ENCODE measurements around the gene ZBTB46.

DNA sequence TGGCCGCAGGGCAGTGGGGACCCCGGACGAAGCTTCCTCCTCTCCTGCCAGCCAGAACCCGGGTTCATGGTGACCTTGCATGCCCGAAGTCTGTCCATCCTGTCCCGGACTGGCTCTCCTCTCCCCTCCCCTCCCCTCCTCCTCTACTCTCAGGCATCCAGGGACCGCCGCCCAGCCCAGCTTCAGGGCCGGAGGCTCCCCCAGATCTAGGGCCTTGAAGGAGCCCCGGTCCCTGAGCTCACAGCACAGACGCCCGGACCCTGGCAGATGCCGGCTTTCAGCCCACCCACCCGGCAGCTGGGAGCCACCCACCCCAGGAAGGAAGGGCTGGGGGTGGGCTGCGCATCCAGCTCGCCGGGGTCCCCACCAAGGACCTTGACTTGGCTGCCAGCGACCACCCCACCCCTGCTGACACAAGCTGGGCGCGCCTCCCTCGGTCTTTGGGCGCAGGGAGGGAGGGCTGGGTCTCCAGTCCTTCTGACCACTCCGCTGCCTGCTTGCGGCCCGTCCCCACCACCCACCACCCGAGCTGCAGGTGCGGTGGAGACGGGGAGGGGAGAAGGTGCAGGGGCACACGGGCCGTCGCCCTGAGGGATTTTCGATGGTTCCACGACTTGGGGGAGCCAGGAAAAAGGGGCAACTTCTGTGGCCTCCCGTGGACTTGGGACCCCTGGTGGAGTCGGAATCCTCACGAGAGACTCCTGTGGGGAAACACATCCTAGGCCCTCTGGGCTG, 24.5 kb upstream of the ZBTB46 start:
- TF ChIP-seq, protein P1, sequence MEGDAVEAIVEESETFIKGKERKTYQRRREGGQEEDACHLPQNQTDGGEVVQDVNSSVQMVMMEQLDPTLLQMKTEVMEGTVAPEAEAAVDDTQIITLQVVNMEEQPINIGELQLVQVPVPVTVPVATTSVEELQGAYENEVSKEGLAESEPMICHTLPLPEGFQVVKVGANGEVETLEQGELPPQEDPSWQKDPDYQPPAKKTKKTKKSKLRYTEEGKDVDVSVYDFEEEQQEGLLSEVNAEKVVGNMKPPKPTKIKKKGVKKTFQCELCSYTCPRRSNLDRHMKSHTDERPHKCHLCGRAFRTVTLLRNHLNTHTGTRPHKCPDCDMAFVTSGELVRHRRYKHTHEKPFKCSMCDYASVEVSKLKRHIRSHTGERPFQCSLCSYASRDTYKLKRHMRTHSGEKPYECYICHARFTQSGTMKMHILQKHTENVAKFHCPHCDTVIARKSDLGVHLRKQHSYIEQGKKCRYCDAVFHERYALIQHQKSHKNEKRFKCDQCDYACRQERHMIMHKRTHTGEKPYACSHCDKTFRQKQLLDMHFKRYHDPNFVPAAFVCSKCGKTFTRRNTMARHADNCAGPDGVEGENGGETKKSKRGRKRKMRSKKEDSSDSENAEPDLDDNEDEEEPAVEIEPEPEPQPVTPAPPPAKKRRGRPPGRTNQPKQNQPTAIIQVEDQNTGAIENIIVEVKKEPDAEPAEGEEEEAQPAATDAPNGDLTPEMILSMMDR (conservative IDR thresholded peaks at IDR 0.05 in 1 of 2, IDR thresholded peaks at IDR 0.05 in 1 of 2; ENCODE audit: low read depth in 1 of 2, low read length in 2 of 2) = no peak
- TF ChIP-seq EZH2 (IDR thresholded peaks at IDR 0.05; ENCODE audit: low read length, missing control alignments) = peak; percentile 1
